Kidney (tissue), 14 donors: Measurements from ENCODE around the gene ZNF516. TPM values are rescaled to one million over a fixed set of nuclear protein-coding genes. Genes with fewer than 3 reads are reported as not detected.

Experiments
- DNase-seq, 5 donors: peaks; one replicate each; pipeline ENCODE4 v3.0.0-alpha.2; 2013 to 2020
- FAIRE-seq: peaks from 2 replicates; lab custom pipeline; 2012; peaks lifted over from hg19 to GRCh38; lab: Jason Lieb, UNC
- H3K27ac ChIP-seq, 2 donors: one replicate each; pipeline ENCODE4 v1.7.0; 2013; ENCODE audit warnings: low read depth in 2 of 2, low read length in 2 of 2, inconsistent platforms in 1 of 2
- H3K27me3 ChIP-seq: one replicate; pipeline ENCODE4 v1.7.1; 2013; ENCODE audit warnings: low read length, inconsistent platforms; ENCODE audit not compliant: control insufficient read depth, insufficient read depth
- H3K36me3 ChIP-seq, 3 donors: one replicate each; pipeline versions ENCODE4 v1.7.0 to v1.7.1; 2013; ENCODE audit warnings: low read length in 3 of 3, control low read depth in 1 of 3, inconsistent platforms in 1 of 3; ENCODE audit not compliant: insufficient read depth in 3 of 3, control insufficient read depth in 2 of 3
- H3K4me1 ChIP-seq, 3 donors: one replicate each; pipeline versions ENCODE4 v1.7.0 to v1.7.1; 2013; ENCODE audit warnings: low read length in 3 of 3, inconsistent platforms in 1 of 3, low read depth in 1 of 3; ENCODE audit not compliant: control insufficient read depth in 2 of 3, insufficient read depth in 2 of 3
- H3K4me3 ChIP-seq, 3 donors: one replicate each; pipeline versions ENCODE4 v1.7.0 to v1.8.1; 2013; ENCODE audit warnings: low read length in 3 of 3, control low read depth in 1 of 3, inconsistent platforms in 1 of 3
- H3K9ac ChIP-seq, 3 donors: one replicate each; pipeline versions ENCODE4 v1.7.0 to v1.7.1; 2013; ENCODE audit warnings: low read length in 3 of 3, control low read depth in 1 of 3, inconsistent platforms in 1 of 3
- H3K9me3 ChIP-seq, 3 donors: one replicate each; pipeline versions ENCODE4 v1.7.0 to v1.7.1; 2013; ENCODE audit warnings: low read length in 3 of 3, control low read depth in 1 of 3, inconsistent platforms in 1 of 3; ENCODE audit not compliant: control insufficient read depth in 2 of 3, insufficient read depth in 1 of 3
- intact Hi-C: fragments of 100-400 bp; cut with DNase I; formaldehyde crosslinking; loops from one replicate; pipeline ENCODE4 v1.11.1; 2022
- polyA plus RNA-seq: library from polyadenylated mRNA; stranded (reverse); fragments of 350-450 nt; fragmentation: Illumina TruSeq; extraction: RNeasy Lipid Tissue Mini Kit (QIAGEN cat#74804); gene quantifications from one replicate; pipeline ENCODE4 v1.2.3, GENCODE V29; 2014; ENCODE audit warnings: low read depth, low replicate concordance; ENCODE audit not compliant: insufficient read depth
- total RNA-seq: library from RNA; stranded (reverse); fragmentation: NEBNext Ultra II Directional; extraction: Animal tissue kit (Norgen Biotek cat#: 25700); gene quantifications from one replicate; pipeline ENCODE4 v1.2.1, GENCODE V29; 2021
- TF ChIP-seq, protein P1 (sequence below): IDR thresholded peaks from 3 replicates; pipeline ENCODE4 v1.5.1; 2012; ENCODE audit warnings: mild to moderate bottlenecking, moderate library complexity, borderline replicate concordance; ENCODE audit not compliant: insufficient read depth; ENCODE audit errors: extremely low read depth
- donor health status: control.
- donor health status: control.
- donor health status: control.
- donor health status: control.
- donor health status: control.
- donor health status: DM: yes; HTN: yes; CAD: no.
- donor health status: Normal renal cell carcinoma (clear cell type).

ZNF516 gene
- total and polyA plus RNA-seq, 2 donors from 2014 or later = 6.7 to 28.7 TPM

DNA sequence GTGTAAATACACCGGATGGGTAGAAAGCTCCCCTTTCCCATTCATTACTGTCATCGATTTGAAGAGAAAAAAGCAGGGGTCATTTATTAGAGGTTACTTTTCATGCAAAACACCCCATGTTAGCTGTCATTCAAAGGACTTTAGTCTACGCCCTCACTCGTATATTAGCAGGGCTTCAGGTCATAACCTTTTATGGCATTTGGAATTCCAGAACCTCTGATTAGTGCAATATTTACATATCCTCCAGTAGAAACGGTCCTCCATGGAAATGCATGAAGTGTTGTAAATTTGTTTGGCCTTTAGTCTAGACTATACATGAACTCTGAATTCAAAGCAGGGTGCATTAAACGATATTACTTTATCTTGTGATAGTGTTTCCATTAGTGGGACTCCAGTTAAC is 180.5 kb downstream of the ZNF516 start:
- TF ChIP-seq, protein P1, sequence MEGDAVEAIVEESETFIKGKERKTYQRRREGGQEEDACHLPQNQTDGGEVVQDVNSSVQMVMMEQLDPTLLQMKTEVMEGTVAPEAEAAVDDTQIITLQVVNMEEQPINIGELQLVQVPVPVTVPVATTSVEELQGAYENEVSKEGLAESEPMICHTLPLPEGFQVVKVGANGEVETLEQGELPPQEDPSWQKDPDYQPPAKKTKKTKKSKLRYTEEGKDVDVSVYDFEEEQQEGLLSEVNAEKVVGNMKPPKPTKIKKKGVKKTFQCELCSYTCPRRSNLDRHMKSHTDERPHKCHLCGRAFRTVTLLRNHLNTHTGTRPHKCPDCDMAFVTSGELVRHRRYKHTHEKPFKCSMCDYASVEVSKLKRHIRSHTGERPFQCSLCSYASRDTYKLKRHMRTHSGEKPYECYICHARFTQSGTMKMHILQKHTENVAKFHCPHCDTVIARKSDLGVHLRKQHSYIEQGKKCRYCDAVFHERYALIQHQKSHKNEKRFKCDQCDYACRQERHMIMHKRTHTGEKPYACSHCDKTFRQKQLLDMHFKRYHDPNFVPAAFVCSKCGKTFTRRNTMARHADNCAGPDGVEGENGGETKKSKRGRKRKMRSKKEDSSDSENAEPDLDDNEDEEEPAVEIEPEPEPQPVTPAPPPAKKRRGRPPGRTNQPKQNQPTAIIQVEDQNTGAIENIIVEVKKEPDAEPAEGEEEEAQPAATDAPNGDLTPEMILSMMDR = no peak
- intact Hi-C loops = no loop called here
- Histone ChIP-seq H3K27me3 (no peaks in the 10 kb centered on the region), H3K4me3 (no peak overlapping the region), H3K27ac (no peak overlapping the region), H3K9me3 (no peaks in the 10 kb centered on the region), H3K4me1 (no peaks in the 10 kb centered on the region), H3K36me3 (no peaks in the 10 kb centered on the region), H3K9ac (no peak overlapping the region)
- FAIRE-seq = no peak
- peak in 1 of 5 donors; percentile 11 for DNase-seq

DNA sequence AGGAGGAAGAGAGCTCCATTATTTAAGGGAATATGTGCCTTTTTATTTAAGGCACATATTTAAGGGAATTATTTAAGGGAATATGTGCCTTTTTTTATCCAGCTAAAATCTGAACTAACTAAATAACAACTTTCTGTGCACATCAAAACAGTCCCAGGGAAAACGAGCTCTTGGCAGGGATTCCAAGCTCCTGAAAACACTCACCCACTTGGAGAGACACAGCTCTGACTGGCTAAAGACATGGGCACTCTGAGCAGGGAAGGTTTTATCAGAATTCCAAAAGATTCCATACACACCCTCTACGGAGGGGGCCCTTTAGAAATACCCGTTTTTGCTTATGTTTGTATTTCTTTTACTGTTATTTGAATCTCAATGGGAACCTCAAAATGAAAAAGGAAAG is 181.0 kb downstream of the ZNF516 start:
- no peaks in the 10 kb centered on the region for H3K27me3 ChIP-seq
- no peaks in the 10 kb centered on the region for H3K9me3 ChIP-seq
- no peak overlapping the region for H3K9ac ChIP-seq
- H3K36me3 ChIP-seq = no peaks in the 10 kb centered on the region
- FAIRE-seq (no peak), DNase-seq (no peak)
- H3K4me3 ChIP-seq = no peak overlapping the region
- H3K27ac ChIP-seq = no peak overlapping the region
- TF ChIP-seq, protein P1 = no peak
- intact Hi-C loops = no loop called here
- no peaks in the 10 kb centered on the region for H3K4me1 ChIP-seq
